ENCODE results near the gene SLC38A11. TPM values are rescaled to one million over a fixed set of nuclear protein-coding genes. Genes with fewer than 3 reads are reported as not detected.

SLC38A11 gene
- total RNA-seq, 2 donors from 2014 or later: 0.85 to 2.0 TPM

DNA sequence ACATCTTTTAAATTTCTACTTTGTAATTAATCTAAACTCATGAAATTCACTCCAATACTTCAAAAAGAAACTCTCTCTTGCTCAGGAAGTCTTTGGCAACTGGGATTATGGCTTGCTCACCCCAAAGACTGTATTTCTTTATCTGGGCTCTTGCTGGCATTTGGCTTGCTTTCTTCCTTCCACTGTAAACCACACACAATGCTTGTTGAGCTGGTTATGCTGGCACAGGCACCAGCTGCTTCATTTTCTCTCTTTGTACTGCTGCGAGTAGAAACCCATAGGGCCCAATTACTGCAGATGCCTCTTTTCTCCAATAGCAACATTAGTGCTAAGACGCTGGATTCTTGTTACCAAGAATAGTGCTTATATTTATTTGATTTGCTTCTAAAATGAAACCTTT, 51.4 kb downstream of the SLC38A11 start:
- Histone ChIP-seq H3K27me3 (replicated peaks; ENCODE audit: insufficient read depth) (no peaks in the 10 kb centered on the region), H3K9me3 (no peaks in the 10 kb centered on the region), H3K27ac (no peak overlapping the region), H3K36me3 (no peaks in the 10 kb centered on the region), H3K4me1 (ENCODE audit: control insufficient read depth in 1 of 2, low read depth in 2 of 2) (peaks cover 16% of the 10 kb centered on the region in 2 donors), H3K4me3 (no peak overlapping the region)
- TF ChIP-seq, protein P1, sequence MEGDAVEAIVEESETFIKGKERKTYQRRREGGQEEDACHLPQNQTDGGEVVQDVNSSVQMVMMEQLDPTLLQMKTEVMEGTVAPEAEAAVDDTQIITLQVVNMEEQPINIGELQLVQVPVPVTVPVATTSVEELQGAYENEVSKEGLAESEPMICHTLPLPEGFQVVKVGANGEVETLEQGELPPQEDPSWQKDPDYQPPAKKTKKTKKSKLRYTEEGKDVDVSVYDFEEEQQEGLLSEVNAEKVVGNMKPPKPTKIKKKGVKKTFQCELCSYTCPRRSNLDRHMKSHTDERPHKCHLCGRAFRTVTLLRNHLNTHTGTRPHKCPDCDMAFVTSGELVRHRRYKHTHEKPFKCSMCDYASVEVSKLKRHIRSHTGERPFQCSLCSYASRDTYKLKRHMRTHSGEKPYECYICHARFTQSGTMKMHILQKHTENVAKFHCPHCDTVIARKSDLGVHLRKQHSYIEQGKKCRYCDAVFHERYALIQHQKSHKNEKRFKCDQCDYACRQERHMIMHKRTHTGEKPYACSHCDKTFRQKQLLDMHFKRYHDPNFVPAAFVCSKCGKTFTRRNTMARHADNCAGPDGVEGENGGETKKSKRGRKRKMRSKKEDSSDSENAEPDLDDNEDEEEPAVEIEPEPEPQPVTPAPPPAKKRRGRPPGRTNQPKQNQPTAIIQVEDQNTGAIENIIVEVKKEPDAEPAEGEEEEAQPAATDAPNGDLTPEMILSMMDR (IDR thresholded peaks at IDR 0.05): no peak
- ATAC-seq (ENCODE audit: insufficient number of reproducible peaks, low FRiP score, low read depth): no peak
- no peak for DNase-seq (ENCODE audit: low spot score)

DNA sequence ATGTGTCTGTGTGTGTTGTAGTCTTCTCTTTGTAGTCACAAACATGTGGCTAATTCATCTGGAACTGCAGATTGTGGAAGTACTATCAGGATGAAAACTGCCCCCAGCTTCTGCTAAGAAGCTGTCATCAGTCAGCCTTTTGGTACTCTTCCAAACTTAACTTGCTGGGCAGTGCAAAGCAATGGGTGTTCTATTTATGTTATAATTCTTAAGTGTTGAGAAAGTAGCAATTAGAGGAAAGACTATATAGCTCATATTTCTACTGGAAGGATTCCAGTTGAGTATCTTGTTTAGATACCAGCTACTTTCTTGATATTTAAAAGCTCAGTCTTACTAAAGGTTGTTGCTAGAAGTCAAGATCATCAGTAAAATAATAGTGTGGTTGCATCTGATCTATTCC, 52.1 kb downstream of the SLC38A11 start:
- Histone ChIP-seq H3K9me3 (no peaks in the 10 kb centered on the region), H3K36me3 (no peaks in the 10 kb centered on the region), H3K4me3 (no peak overlapping the region), H3K4me1 (ENCODE audit: control insufficient read depth in 1 of 2, low read depth in 2 of 2) (peaks cover 16% of the 10 kb centered on the region in 2 donors), H3K27me3 (replicated peaks; ENCODE audit: insufficient read depth) (no peaks in the 10 kb centered on the region), H3K27ac (no peak overlapping the region)
- ATAC-seq (ENCODE audit: insufficient number of reproducible peaks, low FRiP score, low read depth) (no peak), DNase-seq (ENCODE audit: low spot score) (no peak)
- TF ChIP-seq, protein P1 (IDR thresholded peaks at IDR 0.05): no peak

DNA sequence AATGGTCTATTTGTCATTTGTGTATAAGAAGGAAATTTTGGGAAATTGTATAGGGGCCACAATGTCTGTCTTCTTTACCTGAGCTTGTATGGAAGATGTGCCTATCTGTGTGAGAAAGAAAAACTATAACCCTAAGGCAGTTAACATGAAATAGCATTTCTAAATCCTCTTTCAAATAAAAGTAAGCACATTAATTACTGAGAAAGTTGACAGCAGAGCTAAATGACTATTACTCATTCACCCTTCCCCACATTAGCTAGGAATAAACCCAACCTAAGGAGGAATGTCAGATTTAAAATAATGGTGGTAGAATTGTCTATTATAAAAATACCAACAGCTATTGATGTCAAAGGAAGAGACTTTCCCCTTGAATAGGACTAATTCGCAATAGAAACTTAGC, 56.2 kb downstream of the SLC38A11 start:
- Histone ChIP-seq H3K27me3 (replicated peaks; ENCODE audit: insufficient read depth) (no peaks in the 10 kb centered on the region), H3K4me1 (ENCODE audit: control insufficient read depth in 1 of 2, low read depth in 2 of 2) (peaks cover 14 to 15% of the 10 kb centered on the region in 2 donors), H3K9me3 (no peaks in the 10 kb centered on the region), H3K27ac (no peak overlapping the region), H3K36me3 (no peaks in the 10 kb centered on the region), H3K4me3 (no peak overlapping the region)
- TF ChIP-seq, protein P1 (IDR thresholded peaks at IDR 0.05): no peak
- no peak for ATAC-seq (ENCODE audit: insufficient number of reproducible peaks, low FRiP score, low read depth)
- DNase-seq (ENCODE audit: low spot score): no peak

DNA sequence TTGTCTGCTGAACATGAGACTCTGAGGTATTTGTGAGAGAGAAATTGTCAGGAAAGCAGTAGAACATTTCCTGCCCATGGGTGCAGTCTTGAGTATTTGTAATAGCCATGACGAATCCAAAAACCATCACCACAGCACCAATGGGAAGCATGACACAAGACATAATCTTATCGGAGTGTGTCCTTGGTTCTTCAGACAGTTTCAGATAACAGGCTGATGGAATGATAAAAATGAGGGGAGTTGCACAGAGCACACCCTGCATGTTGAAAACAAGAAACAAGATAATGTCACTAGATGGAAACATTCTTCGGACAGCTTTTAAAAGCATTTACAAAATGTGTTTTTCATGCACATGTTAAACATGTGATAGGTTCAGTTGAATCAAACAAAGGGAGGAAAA, 56.9 kb downstream of the SLC38A11 start:
- Histone ChIP-seq H3K4me3 (no peak overlapping the region), H3K27ac (no peak overlapping the region), H3K27me3 (replicated peaks; ENCODE audit: insufficient read depth) (no peaks in the 10 kb centered on the region), H3K36me3 (no peaks in the 10 kb centered on the region), H3K9me3 (no peaks in the 10 kb centered on the region), H3K4me1 (ENCODE audit: control insufficient read depth in 1 of 2, low read depth in 2 of 2) (peaks cover 8% of the 10 kb centered on the region in 2 donors)
- TF ChIP-seq, protein P1 (IDR thresholded peaks at IDR 0.05): no peak
- ATAC-seq (ENCODE audit: insufficient number of reproducible peaks, low FRiP score, low read depth): no peak
- DNase-seq (ENCODE audit: low spot score): no peak

DNA sequence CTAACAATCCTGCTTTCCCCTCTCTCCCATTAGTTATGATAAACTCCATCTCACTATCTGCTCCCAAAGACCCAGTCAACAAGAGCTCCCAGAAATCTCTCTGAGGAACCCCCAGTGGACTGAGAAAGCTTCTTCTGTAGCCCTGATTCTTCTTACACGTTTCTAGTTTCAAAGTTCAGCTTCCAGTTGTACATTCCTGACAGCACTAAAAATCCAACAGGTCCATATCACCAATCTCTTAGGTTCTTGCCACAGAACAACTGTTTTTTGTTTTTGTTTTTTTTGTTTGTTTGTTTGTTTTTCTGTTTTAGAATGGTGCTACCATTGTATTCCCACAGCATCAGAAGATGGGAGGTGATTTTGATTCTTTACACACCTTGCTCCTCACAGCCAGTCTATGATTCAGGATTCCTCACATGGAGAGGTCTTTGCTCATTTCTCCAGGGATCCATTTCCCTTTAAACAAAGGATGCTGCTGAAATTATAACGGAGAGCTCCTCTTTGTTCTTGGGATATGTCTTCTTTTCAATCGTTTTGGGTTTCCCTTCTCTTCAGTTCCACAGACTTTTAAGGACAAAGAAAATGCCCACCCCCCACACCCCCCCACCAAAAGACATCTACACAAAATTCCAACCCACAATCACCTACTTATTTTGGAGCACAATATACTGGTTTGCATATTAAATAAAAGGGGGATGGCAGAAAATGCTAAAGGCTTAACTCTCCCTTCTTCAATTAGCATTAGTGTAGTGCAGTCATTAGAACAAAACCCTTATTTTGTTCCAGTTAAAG, 57.7 kb downstream of the SLC38A11 start:
- TF ChIP-seq, protein P1 (IDR thresholded peaks at IDR 0.05): no peak
- H3K9me3 ChIP-seq: no peaks in the 10 kb centered on the region
- H3K36me3 ChIP-seq: no peaks in the 10 kb centered on the region
- no peak overlapping the region for H3K4me3 ChIP-seq
- DNase-seq (ENCODE audit: low spot score) (no peak), ATAC-seq (ENCODE audit: insufficient number of reproducible peaks, low FRiP score, low read depth) (no peak)
- peaks cover 0 to under 1% of the 10 kb centered on the region in 2 donors for H3K4me1 ChIP-seq (ENCODE audit: control insufficient read depth in 1 of 2, low read depth in 2 of 2)
- H3K27me3 ChIP-seq (replicated peaks; ENCODE audit: insufficient read depth): no peaks in the 10 kb centered on the region
- no peak overlapping the region for H3K27ac ChIP-seq

Measured in thoracic aorta (tissue), 2 donors.